NOMO-1 treated with dmso at 0.1 percent for 144 hours (cell line): ENCODE measurements around the gene TFAP2E.
"Not testable (repeated sequence)": the region's sequence is repeated elsewhere in the genome, so short reads cannot be mapped to it uniquely, and the experiment has no call there.

Source experiments
- DNase-seq: peaks from one replicate; lab custom pipeline; 2025; ENCODE audit not compliant: unreplicated experiment; lab: John Stamatoyannopoulos, UW

Gene TFAP2E

GRCh38 chr1:35571263-35571662 lies 1.9 kb upstream of the TFAP2E start:
- no peak for DNase-seq

DNA sequence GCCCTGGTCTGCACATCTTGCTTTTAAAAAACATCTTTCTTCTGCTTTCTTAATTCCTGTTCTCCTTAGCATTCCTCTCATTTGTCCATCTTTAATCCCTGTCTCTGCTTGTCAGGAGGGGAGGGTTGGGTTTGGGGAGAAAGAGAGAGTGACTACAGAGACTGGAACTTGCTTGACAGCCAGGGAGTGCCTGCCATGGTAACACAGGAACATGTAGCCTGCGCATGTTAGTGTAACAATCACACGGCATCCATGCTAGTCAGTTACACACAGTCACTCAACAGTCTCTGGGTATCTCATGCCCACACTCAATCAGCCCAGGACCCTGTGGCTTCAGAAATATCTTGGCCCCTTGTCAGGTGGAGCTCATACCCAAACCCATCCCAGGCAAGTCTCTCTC lies 818 bp upstream of the TFAP2E start:
- DNase-seq = no peak

- DNase-seq = no peak
These were observed 1.1 kb downstream of the TFAP2E start for GRCh38 chr1:35574125-35574654.

- no peak for DNase-seq
These were observed 1.7 kb downstream of the TFAP2E start for GRCh38 chr1:35574655-35575415.

DNA sequence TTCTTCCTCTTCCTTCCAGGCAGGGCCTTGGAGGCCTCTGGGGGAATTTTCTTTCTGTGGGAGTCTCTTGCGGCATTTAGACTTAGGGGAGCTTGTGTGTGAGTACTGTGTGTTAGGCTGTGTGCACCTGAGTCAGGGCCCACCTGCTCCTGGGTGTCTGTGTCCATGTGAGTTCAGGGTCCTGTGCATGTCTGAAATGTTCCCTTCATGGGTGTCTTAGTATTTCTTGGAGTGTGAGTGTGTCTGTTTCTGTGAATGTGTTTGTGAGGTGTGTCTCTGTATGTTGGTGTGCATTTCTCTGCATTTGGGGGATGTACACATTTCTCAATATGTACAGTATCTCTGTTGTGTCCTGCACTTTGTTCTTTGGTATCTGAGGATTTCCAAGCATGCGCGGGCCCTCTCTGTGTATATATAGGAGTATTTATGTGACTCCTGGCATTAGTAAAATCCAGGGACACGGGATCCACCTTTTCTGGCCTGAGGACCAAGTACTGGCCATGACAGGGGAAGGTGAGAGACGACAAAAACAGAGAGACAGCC lies 2.4 kb downstream of the TFAP2E start:
- DNase-seq = no peak

GRCh38 chr1:35576061-35576765 lies 3.1 kb downstream of the TFAP2E start:
- no peak for DNase-seq

GRCh38 chr1:35576766-35577070 lies 3.6 kb downstream of the TFAP2E start:
- DNase-seq = not testable (repeated sequence)

DNA sequence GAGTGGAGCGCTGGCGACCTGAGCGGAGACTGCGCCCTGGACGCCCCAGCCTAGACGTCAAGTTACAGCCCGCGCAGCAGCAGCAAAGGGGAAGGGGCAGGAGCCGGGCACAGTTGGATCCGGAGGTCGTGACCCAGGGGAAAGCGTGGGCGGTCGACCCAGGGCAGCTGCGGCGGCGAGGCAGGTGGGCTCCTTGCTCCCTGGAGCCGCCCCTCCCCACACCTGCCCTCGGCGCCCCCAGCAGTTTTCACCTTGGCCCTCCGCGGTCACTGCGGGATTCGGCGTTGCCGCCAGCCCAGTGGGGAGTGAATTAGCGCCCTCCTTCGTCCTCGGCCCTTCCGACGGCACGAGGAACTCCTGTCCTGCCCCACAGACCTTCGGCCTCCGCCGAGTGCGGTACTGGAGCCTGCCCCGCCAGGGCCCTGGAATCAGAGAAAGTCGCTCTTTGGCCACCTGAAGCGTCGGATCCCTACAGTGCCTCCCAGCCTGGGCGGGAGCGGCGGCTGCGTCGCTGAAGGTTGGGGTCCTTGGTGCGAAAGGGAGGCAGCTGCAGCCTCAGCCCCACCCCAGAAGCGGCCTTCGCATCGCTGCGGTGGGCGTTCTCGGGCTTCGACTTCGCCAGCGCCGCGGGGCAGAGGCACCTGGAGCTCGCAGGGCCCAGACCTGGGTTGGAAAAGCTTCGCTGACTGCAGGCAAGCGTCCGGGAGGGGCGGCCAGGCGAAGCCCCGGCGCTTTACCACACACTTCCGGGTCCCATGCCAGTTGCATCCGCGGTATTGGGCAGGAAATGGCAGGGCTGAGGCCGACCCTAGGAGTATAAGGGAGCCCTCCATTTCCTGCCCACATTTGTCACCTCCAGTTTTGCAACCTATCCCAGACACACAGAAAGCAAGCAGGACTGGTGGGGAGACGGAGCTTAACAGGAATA lies 4.2 kb downstream of the TFAP2E start:
- DNase-seq = peak; percentile 53

DNA sequence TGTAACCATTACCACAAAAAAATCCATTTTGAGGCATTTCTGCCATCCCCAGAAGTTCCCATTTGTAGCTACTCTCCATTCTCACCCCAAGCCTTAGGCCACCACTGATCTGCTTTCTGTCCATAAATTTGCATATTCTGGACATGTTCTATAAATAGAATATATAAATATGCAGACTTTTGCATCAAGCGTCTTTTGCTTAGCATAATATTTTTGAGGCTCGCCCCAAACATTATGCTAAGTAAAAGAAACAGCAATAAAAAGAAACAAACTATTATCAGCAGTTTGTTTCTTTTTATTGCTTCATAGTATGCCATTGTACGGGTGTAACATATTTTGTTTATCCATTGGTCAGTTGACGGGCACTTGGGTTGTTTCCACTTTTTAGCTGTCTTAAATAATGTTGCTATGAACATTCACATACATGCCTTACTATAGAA lies 7.9 kb downstream of the TFAP2E start:
- DNase-seq = no peak

DNA sequence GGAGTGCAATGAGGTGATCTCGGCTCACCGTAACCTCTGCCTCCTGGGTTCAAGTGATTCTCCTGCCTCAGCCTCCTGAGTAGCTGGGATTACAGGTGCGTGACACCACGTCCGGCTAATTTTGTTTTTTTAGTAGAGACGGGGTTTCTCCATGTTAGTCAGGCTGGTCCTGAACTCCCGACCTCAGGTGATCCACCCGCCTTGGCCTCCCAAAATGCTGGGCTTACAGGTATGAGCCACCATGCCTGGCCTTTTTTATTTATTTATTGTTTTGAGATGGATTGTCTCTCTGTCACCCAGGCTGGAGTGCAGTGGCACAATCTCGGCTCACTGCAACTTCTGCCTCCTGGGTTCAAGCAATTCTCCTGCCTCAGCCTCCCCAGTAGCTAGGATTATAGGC lies 8.5 kb downstream of the TFAP2E start:
- DNase-seq = not testable (repeated sequence)

DNA sequence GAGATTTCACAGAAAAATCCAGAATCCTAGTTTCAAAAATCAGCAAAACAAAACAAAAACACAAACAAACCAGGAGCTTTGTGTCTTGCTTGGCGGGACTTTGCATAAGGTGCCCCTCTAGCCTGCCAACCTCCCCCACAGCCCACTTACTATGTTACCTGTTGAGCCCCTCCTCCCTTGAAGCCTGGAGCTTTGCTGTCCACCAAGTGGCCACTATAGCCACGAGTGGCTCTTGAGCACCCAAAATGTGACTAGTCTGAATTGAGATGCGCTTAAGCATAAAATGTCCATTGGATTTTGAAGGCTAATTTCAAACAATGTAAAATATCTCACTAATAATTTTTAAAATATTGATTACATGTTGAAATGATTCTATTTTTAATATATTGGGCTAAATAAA lies 12.2 kb downstream of the TFAP2E start:
- DNase-seq = no peak

DNA sequence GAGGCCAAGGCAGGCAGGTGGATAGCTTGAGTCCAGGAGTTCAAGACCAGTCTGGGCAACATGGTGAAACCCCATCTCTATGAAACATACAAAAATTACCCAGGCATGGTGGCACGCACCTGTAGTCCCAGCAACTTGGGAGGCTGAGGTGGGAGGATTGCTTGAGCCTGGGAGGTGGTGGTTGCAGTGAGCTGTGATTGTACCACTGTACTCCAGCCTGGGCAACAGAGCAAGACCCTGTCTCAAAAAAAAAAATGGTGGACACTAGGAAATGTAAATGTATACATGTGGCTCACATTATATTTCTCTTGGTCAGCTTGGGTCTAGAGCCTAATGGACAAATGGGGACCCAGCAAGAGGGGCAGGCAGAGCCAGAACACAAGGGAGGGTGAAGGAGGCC lies 12.7 kb downstream of the TFAP2E start:
- not testable (repeated sequence) for DNase-seq

GRCh38 chr1:35586808-35587207 lies 13.7 kb downstream of the TFAP2E start:
- no peak for DNase-seq

GRCh38 chr1:35587736-35588135 lies 14.6 kb downstream of the TFAP2E start:
- DNase-seq = no peak

- DNase-seq = no peak
These were observed 15.2 kb downstream of the TFAP2E start for GRCh38 chr1:35588197-35588910.

- no peak for DNase-seq
These were observed 16.7 kb downstream of the TFAP2E start for GRCh38 chr1:35589516-35590427.

DNA sequence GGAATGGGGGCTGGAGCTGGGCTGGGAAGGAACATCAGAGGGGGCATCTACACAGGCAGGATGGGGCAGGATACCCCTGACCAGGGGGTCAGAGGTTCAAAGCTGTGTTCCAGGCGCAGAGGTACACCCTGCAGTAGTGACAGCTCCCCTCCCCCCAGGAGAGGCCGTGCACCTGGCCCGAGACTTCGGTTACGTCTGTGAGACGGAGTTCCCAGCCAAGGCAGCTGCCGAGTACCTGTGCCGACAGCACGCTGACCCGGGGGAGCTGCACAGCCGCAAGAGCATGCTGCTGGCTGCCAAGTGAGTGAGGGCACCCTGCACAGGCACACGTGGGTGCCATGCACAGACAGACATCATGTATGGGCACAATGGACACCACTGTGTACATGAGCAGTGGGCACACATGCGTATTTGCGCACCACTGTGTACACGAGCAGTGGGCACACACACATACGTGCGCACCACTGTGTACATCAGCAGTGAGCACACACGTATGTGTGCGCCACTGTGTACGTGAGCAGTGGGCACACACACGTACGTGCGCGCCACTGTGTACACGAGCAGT lies 17.4 kb downstream of the TFAP2E start:
- DNase-seq = no peak

DNA sequence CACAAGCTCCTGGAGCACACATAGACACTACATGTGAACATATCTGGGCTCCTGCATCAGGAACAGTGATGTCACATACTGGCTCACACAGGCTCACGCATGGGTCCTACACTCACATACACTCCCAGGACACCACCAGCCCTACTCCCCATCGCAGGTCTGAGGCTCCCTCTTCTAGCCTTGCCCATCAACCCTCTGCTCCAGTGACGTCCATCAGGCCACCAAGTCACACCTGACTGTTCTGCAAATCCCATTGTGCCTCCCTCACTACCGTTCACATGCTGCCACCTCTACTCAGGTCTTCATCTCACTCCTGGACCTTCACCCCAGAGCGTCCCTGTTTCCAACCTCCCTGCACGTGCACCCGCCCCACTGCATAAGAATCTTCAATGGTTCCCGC lies 18.1 kb downstream of the TFAP2E start:
- DNase-seq = no peak
